Calu3 (cell line): Measurements from ENCODE around the gene PHF19. TPM values are rescaled to one million over a fixed set of nuclear protein-coding genes. Genes with fewer than 3 reads are reported as not detected.

Source experiments
- BruUV-seq: library from RNA; stranded (reverse); fragments of 400-500 nt; replicated peaks from 2 replicates; lab custom pipeline; 2021; lab: Mats Ljungman, UMichigan
- CTCF ChIA-PET: fragments of 300-600 bp; sonication (Branson Sonifier 250); formaldehyde crosslinking; loops from one replicate; lab custom pipeline; 2022; ENCODE audit warnings: antibody characterized with exemption; lab: Charles Lee
- DNase-seq: peaks from one replicate; pipeline ENCODE4 v3.0.0; 2022
- H3K27ac Mint-ChIP-seq: one replicate; pipeline ENCODE4 v1.8.0; 2022; ENCODE audit warnings: mixed read lengths; ENCODE audit not compliant: unreplicated experiment
- H3K27me3 Mint-ChIP-seq: one replicate; pipeline ENCODE4 v1.8.0; 2022; ENCODE audit warnings: mixed read lengths; ENCODE audit not compliant: unreplicated experiment
- H3K36me3 Mint-ChIP-seq: one replicate; pipeline ENCODE4 v1.8.0; 2022; ENCODE audit warnings: mild to moderate bottlenecking, moderate library complexity, mixed read lengths; ENCODE audit not compliant: insufficient read depth, unreplicated experiment
- H3K4me1 Mint-ChIP-seq: one replicate; pipeline ENCODE4 v1.8.0; 2022; ENCODE audit warnings: mild to moderate bottlenecking, low read depth, mixed read lengths; ENCODE audit not compliant: unreplicated experiment
- H3K4me3 Mint-ChIP-seq: one replicate; pipeline ENCODE4 v1.8.0; 2022; ENCODE audit warnings: mild to moderate bottlenecking, low read depth, moderate library complexity, mixed read lengths; ENCODE audit not compliant: unreplicated experiment
- H3K9me3 Mint-ChIP-seq: one replicate; pipeline ENCODE4 v1.8.0; 2022; ENCODE audit warnings: low read depth, mixed read lengths; ENCODE audit not compliant: unreplicated experiment
- CTCF ChIP-seq: fragments of 200-600 bp; IDR thresholded peaks from one replicate; pipeline ENCODE4 v1.8.0; 2022; ENCODE audit warnings: antibody characterized with exemption; ENCODE audit not compliant: unreplicated experiment
- intact Hi-C: fragments of 100-400 bp; cut with micrococcal nuclease; formaldehyde crosslinking; loops from one replicate; pipeline ENCODE4 v1.10.0; 2022; ENCODE audit not compliant: unreplicated experiment
- total RNA-seq: library from RNA; stranded (reverse); gene quantifications from 2 replicates; pipeline ENCODE4 v1.2.3, GENCODE V29; 2022

PHF19 gene
- total RNA-seq, 1 experiment from 2014 or later = 44.5 TPM

- no peaks in the 10 kb centered on the region for H3K27me3 Mint-ChIP-seq
- no peaks in the 10 kb centered on the region for H3K9me3 Mint-ChIP-seq
- H3K4me3 Mint-ChIP-seq = no peak overlapping the region
- no peak for TF ChIP-seq CTCF
- intact Hi-C loops = no loop called here
- BruUV-seq = no TSS peak
- peaks cover 19% of the 10 kb centered on the region for H3K36me3 Mint-ChIP-seq
- no peak for DNase-seq
- H3K27ac Mint-ChIP-seq = no peak overlapping the region
- CTCF ChIA-PET = no interaction called here
- H3K4me1 Mint-ChIP-seq = peaks cover 15% of the 10 kb centered on the region
Measured at GRCh38 chr9:120869360-120869687, 7.7 kb downstream of the PHF19 start.

- peak; percentile 81 for DNase-seq
- intact Hi-C loops = no loop called here
- peaks cover 19% of the 10 kb centered on the region for H3K36me3 Mint-ChIP-seq
- H3K9me3 Mint-ChIP-seq = no peaks in the 10 kb centered on the region
- no peak overlapping the region for H3K4me3 Mint-ChIP-seq
- no TSS peak for BruUV-seq
- CTCF ChIA-PET = interaction anchor here (0.6 to 0.8 kb wide), 2 partner anchors 99 to 347 kb away, joined by 3 to 4 read pairs; no protein-coding TSS in a partner anchor
- TF ChIP-seq CTCF = no peak
- peaks cover 10% of the 10 kb centered on the region for H3K4me1 Mint-ChIP-seq
- H3K27me3 Mint-ChIP-seq = no peaks in the 10 kb centered on the region
- H3K27ac Mint-ChIP-seq = no peak overlapping the region
Measured at GRCh38 chr9:120868676-120869359, 8.2 kb downstream of the PHF19 start.

GRCh38 chr9:120868339-120868675, 8.7 kb downstream of the PHF19 start:
- intact Hi-C loops = no loop called here
- no peak for DNase-seq
- Mint-ChIP-seq H3K36me3 (peaks cover 19% of the 10 kb centered on the region), H3K4me1 (peaks cover 5% of the 10 kb centered on the region), H3K4me3 (no peak overlapping the region), H3K27ac (no peak overlapping the region), H3K27me3 (no peaks in the 10 kb centered on the region), H3K9me3 (no peaks in the 10 kb centered on the region)
- no TSS peak for BruUV-seq
- no peak for TF ChIP-seq CTCF
- CTCF ChIA-PET = interaction anchor here (0.6 to 0.8 kb wide), 2 partner anchors 98 to 347 kb away, joined by 3 to 4 read pairs; no protein-coding TSS in a partner anchor

GRCh38 chr9:120867676-120868338, 9.2 kb downstream of the PHF19 start:
- CTCF ChIA-PET = interaction anchor here (0.8 kb wide), 1 partner anchor 348 kb away, joined by 3 read pairs; no protein-coding TSS in a partner anchor
- H3K9me3 Mint-ChIP-seq = no peaks in the 10 kb centered on the region
- H3K36me3 Mint-ChIP-seq = peaks cover 16% of the 10 kb centered on the region
- no peak overlapping the region for H3K4me3 Mint-ChIP-seq
- no peak for DNase-seq
- BruUV-seq = no TSS peak
- no peaks in the 10 kb centered on the region for H3K4me1 Mint-ChIP-seq
- no peaks in the 10 kb centered on the region for H3K27me3 Mint-ChIP-seq
- intact Hi-C loops = no loop called here
- TF ChIP-seq CTCF = no peak
- no peak overlapping the region for H3K27ac Mint-ChIP-seq
